ENCODE results near the gene ANKRD40CL. TPM values are rescaled to one million over a fixed set of nuclear protein-coding genes. Genes with fewer than 3 reads are reported as not detected.

Gene ANKRD40CL
- polyA plus RNA-seq, 1 of the 3 experiments (the other 2 are of a cell fraction): not detected

DNA sequence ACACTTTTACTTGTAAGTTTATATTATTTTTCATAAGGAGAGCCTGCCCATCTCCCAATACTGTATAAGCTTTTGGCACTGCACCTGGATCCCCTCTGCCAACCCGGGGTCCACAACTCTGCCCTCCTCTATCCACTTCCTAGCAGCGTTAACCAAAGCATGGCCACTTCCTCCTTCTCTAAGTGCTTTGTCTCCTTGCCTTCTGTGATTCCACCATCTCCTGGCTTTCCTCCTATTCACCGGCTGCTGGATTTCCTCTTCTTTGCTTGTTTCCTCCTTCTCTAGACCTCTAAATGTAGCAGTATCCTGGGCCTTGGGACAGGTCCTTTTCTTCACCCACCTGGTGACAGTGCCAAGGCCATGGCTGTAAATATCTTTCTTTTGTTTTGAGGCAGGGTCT lies 48.1 kb upstream of the ANKRD40CL start:
- 52% methylated on average over 3 of the region's 3 CpGs for WGBS (ENCODE audit: low lambda C conversion rate)
- Histone ChIP-seq H3K9ac (no peak overlapping the region), H3K36me3 (replicated peaks in 1 of 2; ENCODE audit: control insufficient read depth in 1 of 2, insufficient read depth in 2 of 2, low read length in 1 of 2) (no peaks in the 10 kb centered on the region), H3K4me1 (ENCODE audit: control insufficient read depth in 1 of 2, insufficient read depth in 2 of 2, low read depth in 1 of 2, low read length in 1 of 2) (no peaks in the 10 kb centered on the region; a peak in 1 of 4 replicates), H3F3A (replicated peaks; ENCODE audit: insufficient read depth) (no peaks in the 10 kb centered on the region), H3K9me2 (no peaks in the 10 kb centered on the region), H3K79me2 (ENCODE audit: insufficient read depth) (no peaks in the 10 kb centered on the region), H3K9me3 (no peaks in the 10 kb centered on the region), H3K27ac (ENCODE audit: low read depth in 2 of 2, low read length in 1 of 2) (no peak overlapping the region), H4K20me1 (ENCODE audit: insufficient read depth) (no peaks in the 10 kb centered on the region), H3K4me2 (no peak overlapping the region), H3K4me3 (ENCODE audit: low read depth in 2 of 2, low read length in 1 of 2) (no peak overlapping the region), H2AFZ (ENCODE audit: low read depth) (no peak overlapping the region), H3K27me3 (ENCODE audit: insufficient read depth) (peaks cover 4% of the 10 kb centered on the region; the same call in 1 of the 2 replicates)
- TF ChIP-seq, protein P1, sequence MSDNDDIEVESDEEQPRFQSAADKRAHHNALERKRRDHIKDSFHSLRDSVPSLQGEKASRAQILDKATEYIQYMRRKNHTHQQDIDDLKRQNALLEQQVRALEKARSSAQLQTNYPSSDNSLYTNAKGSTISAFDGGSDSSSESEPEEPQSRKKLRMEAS (IDR thresholded peaks at IDR 0.05; ENCODE audit: low read depth): no peak
- TF ChIP-seq FOXJ3 (CRISPR knock-in tag; IDR thresholded peaks at IDR 0.05) (no peak), JUND (IDR thresholded peaks at IDR 0.05) (no peak), NRF1 (IDR thresholded peaks at IDR 0.05; ENCODE audit: low read depth, low read length) (no peak), FOSL2 (IDR thresholded peaks at IDR 0.05; ENCODE audit: borderline replicate concordance, low read depth) (no peak), SIN3A (IDR thresholded peaks at IDR 0.05; ENCODE audit: borderline replicate concordance, low read depth, low read length) (no peak), ELF1 (IDR thresholded peaks at IDR 0.05) (no peak), MXI1 (IDR thresholded peaks at IDR 0.05; ENCODE audit: low read depth, low read length) (no peak), CHD2 (IDR thresholded peaks at IDR 0.05; ENCODE audit: low read length, partially characterized antibody) (no peak)
- TF ChIP-seq, protein P2, sequence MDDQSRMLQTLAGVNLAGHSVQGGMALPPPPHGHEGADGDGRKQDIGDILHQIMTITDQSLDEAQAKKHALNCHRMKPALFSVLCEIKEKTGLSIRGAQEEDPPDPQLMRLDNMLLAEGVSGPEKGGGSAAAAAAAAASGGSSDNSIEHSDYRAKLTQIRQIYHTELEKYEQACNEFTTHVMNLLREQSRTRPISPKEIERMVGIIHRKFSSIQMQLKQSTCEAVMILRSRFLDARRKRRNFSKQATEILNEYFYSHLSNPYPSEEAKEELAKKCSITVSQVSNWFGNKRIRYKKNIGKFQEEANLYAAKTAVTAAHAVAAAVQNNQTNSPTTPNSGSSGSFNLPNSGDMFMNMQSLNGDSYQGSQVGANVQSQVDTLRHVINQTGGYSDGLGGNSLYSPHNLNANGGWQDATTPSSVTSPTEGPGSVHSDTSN (IDR thresholded peaks at IDR 0.05): no peak
- TF ChIP-seq, protein P3, sequence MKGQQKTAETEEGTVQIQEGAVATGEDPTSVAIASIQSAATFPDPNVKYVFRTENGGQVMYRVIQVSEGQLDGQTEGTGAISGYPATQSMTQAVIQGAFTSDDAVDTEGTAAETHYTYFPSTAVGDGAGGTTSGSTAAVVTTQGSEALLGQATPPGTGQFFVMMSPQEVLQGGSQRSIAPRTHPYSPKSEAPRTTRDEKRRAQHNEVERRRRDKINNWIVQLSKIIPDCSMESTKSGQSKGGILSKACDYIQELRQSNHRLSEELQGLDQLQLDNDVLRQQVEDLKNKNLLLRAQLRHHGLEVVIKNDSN (IDR thresholded peaks at IDR 0.05; ENCODE audit: borderline replicate concordance, low read depth): no peak
- ChIA-PET CTCF (interaction anchor here (3.1 to 8.3 kb wide), 4 partner anchors 8 to 38 kb away, joined by 14 to 71 read pairs (median 42); no protein-coding TSS in a partner anchor), POLR2A (no interaction called here)
- DNase-seq: no peak

DNA sequence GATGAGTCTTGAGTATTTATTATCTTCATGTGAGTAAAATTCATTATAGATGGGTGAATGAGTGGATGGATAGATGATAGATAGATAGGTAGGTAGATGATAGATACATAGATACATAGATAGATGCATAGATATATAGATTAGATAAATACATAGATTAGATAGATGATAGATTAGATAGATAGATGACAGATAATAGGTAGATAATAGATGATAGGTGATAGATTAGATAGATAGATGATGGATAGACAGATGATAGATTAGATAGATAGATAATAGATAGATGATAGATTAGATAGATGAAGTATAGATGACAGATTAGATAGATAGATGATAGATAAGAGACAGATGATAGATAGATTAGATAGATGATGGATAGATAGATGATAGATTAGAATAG lies 46.3 kb upstream of the ANKRD40CL start:
- TF ChIP-seq NFIC (IDR thresholded peaks at IDR 0.05; ENCODE audit: borderline replicate concordance) (no peak), MEF2A (IDR thresholded peaks at IDR 0.05; ENCODE audit: borderline replicate concordance, low read depth) (no peak), MXI1 (IDR thresholded peaks at IDR 0.05; ENCODE audit: low read depth, low read length) (no peak), TEAD4 (IDR thresholded peaks at IDR 0.05; ENCODE audit: borderline replicate concordance, insufficient read depth) (no peak), FOXM1 (IDR thresholded peaks at IDR 0.05; ENCODE audit: low read depth) (no peak), RAD21 (IDR thresholded peaks at IDR 0.05; ENCODE audit: low read length) (no peak), CHD2 (IDR thresholded peaks at IDR 0.05; ENCODE audit: low read length, partially characterized antibody) (no peak), RXRA (IDR thresholded peaks at IDR 0.05; ENCODE audit: borderline replicate concordance, low read depth) (no peak), SMC3 (IDR thresholded peaks at IDR 0.05; ENCODE audit: low read depth, low read length) (no peak), FOSL2 (IDR thresholded peaks at IDR 0.05; ENCODE audit: borderline replicate concordance, low read depth) (no peak), POLR2AphosphoS5 (IDR thresholded peaks at IDR 0.05; ENCODE audit: low read depth, low read length) (no peak), NRF1 (IDR thresholded peaks at IDR 0.05; ENCODE audit: low read depth, low read length) (no peak), ELF1 (IDR thresholded peaks at IDR 0.05) (no peak), GATA2 (CRISPR knock-in tag; IDR thresholded peaks at IDR 0.05) (no peak), TCF12 (IDR thresholded peaks at IDR 0.05) (no peak), YY1 (IDR thresholded peaks at IDR 0.05; ENCODE audit: low read depth) (no peak), SIN3A (IDR thresholded peaks at IDR 0.05; ENCODE audit: borderline replicate concordance, low read depth, low read length) (no peak)
- TF ChIP-seq, protein P4, sequence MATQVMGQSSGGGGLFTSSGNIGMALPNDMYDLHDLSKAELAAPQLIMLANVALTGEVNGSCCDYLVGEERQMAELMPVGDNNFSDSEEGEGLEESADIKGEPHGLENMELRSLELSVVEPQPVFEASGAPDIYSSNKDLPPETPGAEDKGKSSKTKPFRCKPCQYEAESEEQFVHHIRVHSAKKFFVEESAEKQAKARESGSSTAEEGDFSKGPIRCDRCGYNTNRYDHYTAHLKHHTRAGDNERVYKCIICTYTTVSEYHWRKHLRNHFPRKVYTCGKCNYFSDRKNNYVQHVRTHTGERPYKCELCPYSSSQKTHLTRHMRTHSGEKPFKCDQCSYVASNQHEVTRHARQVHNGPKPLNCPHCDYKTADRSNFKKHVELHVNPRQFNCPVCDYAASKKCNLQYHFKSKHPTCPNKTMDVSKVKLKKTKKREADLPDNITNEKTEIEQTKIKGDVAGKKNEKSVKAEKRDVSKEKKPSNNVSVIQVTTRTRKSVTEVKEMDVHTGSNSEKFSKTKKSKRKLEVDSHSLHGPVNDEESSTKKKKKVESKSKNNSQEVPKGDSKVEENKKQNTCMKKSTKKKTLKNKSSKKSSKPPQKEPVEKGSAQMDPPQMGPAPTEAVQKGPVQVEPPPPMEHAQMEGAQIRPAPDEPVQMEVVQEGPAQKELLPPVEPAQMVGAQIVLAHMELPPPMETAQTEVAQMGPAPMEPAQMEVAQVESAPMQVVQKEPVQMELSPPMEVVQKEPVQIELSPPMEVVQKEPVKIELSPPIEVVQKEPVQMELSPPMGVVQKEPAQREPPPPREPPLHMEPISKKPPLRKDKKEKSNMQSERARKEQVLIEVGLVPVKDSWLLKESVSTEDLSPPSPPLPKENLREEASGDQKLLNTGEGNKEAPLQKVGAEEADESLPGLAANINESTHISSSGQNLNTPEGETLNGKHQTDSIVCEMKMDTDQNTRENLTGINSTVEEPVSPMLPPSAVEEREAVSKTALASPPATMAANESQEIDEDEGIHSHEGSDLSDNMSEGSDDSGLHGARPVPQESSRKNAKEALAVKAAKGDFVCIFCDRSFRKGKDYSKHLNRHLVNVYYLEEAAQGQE (IDR thresholded peaks at IDR 0.05; ENCODE audit: low read depth, low read length): no peak
- TF ChIP-seq, protein P3 (IDR thresholded peaks at IDR 0.05; ENCODE audit: borderline replicate concordance, low read depth): no peak

More for the DNA sequence above, 46.3 kb upstream of the ANKRD40CL start:
- H3K27me3 ChIP-seq (ENCODE audit: insufficient read depth): peaks cover 4% of the 10 kb centered on the region; the same call in 1 of the 2 replicates
- POLR2A ChIA-PET: interaction anchor here (1.3 kb wide), 1 partner anchor 14 kb away, joined by 3 read pairs; no protein-coding TSS in a partner anchor
- H3F3A ChIP-seq (replicated peaks; ENCODE audit: insufficient read depth): no peaks in the 10 kb centered on the region
- H3K79me2 ChIP-seq (ENCODE audit: insufficient read depth): no peaks in the 10 kb centered on the region
- H3K9ac ChIP-seq: no peak overlapping the region
- no peaks in the 10 kb centered on the region for H3K9me3 ChIP-seq
- no peaks in the 10 kb centered on the region for H3K36me3 ChIP-seq (replicated peaks in 1 of 2; ENCODE audit: control insufficient read depth in 1 of 2, insufficient read depth in 2 of 2, low read length in 1 of 2)
- H3K4me1 ChIP-seq (ENCODE audit: control insufficient read depth in 1 of 2, insufficient read depth in 2 of 2, low read depth in 1 of 2, low read length in 1 of 2): no peaks in the 10 kb centered on the region; a peak in 1 of 4 replicates
- DNase-seq: no peak
- H4K20me1 ChIP-seq (ENCODE audit: insufficient read depth): no peaks in the 10 kb centered on the region
- no peak overlapping the region for H2AFZ ChIP-seq (ENCODE audit: low read depth)
- no peak overlapping the region for H3K4me2 ChIP-seq
- H3K27ac ChIP-seq (ENCODE audit: low read depth in 2 of 2, low read length in 1 of 2): no peak overlapping the region
- CTCF ChIA-PET: interaction anchor here (8.3 kb wide), 1 partner anchor 29 kb away, joined by 71 read pairs; no protein-coding TSS in a partner anchor
- no peak overlapping the region for H3K4me3 ChIP-seq (ENCODE audit: low read depth in 2 of 2, low read length in 1 of 2)
- no peaks in the 10 kb centered on the region for H3K9me2 ChIP-seq
